Calu3 (cell line): ENCODE measurements around the gene CEP170B. TPM values are rescaled to one million over a fixed set of nuclear protein-coding genes. Genes with fewer than 3 reads are reported as not detected.

Experiments
- BruUV-seq: library from RNA; stranded (reverse); fragments of 400-500 nt; replicated peaks from 2 replicates; lab custom pipeline; 2021; lab: Mats Ljungman, UMichigan
- CTCF ChIA-PET: fragments of 300-600 bp; sonication (Branson Sonifier 250); formaldehyde crosslinking; loops from one replicate; lab custom pipeline; 2022; ENCODE audit warnings: antibody characterized with exemption; lab: Charles Lee
- DNase-seq: peaks from one replicate; pipeline ENCODE4 v3.0.0; 2022
- H3K27ac Mint-ChIP-seq: one replicate; pipeline ENCODE4 v1.8.0; 2022; ENCODE audit warnings: mixed read lengths; ENCODE audit not compliant: unreplicated experiment
- H3K27me3 Mint-ChIP-seq: one replicate; pipeline ENCODE4 v1.8.0; 2022; ENCODE audit warnings: mixed read lengths; ENCODE audit not compliant: unreplicated experiment
- H3K36me3 Mint-ChIP-seq: one replicate; pipeline ENCODE4 v1.8.0; 2022; ENCODE audit warnings: mild to moderate bottlenecking, moderate library complexity, mixed read lengths; ENCODE audit not compliant: insufficient read depth, unreplicated experiment
- H3K4me1 Mint-ChIP-seq: one replicate; pipeline ENCODE4 v1.8.0; 2022; ENCODE audit warnings: mild to moderate bottlenecking, low read depth, mixed read lengths; ENCODE audit not compliant: unreplicated experiment
- H3K4me3 Mint-ChIP-seq: one replicate; pipeline ENCODE4 v1.8.0; 2022; ENCODE audit warnings: mild to moderate bottlenecking, low read depth, moderate library complexity, mixed read lengths; ENCODE audit not compliant: unreplicated experiment
- H3K9me3 Mint-ChIP-seq: one replicate; pipeline ENCODE4 v1.8.0; 2022; ENCODE audit warnings: low read depth, mixed read lengths; ENCODE audit not compliant: unreplicated experiment
- CTCF ChIP-seq: fragments of 200-600 bp; IDR thresholded peaks from one replicate; pipeline ENCODE4 v1.8.0; 2022; ENCODE audit warnings: antibody characterized with exemption; ENCODE audit not compliant: unreplicated experiment
- intact Hi-C: fragments of 100-400 bp; cut with micrococcal nuclease; formaldehyde crosslinking; loops from one replicate; pipeline ENCODE4 v1.10.0; 2022; ENCODE audit not compliant: unreplicated experiment
- total RNA-seq: library from RNA; stranded (reverse); gene quantifications from 2 replicates; pipeline ENCODE4 v1.2.3, GENCODE V29; 2022

CEP170B gene
- total RNA-seq, 1 experiment from 2014 or later = 60.2 TPM

GRCh38 chr14:104930526-104931303 lies 65.6 kb downstream of the CEP170B start:
- TF ChIP-seq CTCF = no peak
- BruUV-seq = no TSS peak

GRCh38 chr14:104931304-104931770 lies 66.3 kb downstream of the CEP170B start:
- TF ChIP-seq CTCF = no peak
- no TSS peak for BruUV-seq
- Mint-ChIP-seq H3K27me3 (no peaks in the 10 kb centered on the region), H3K4me1 (no peaks in the 10 kb centered on the region), H3K36me3 (peaks cover 9% of the 10 kb centered on the region), H3K9me3 (no peaks in the 10 kb centered on the region), H3K4me3 (no peak overlapping the region), H3K27ac (no peak overlapping the region)
- CTCF ChIA-PET = no interaction called here
- intact Hi-C loops = loop anchor here (5.0 kb wide), 1 partner anchor 41 kb away; no protein-coding TSS in a partner anchor
- no peak for DNase-seq

More at GRCh38 chr14:104930526-104931303, 65.6 kb downstream of the CEP170B start:
- H3K36me3 Mint-ChIP-seq = peaks cover 9% of the 10 kb centered on the region
- no peak overlapping the region for H3K27ac Mint-ChIP-seq
- no peak for DNase-seq
- no peak overlapping the region for H3K4me3 Mint-ChIP-seq
- CTCF ChIA-PET = no interaction called here
- H3K9me3 Mint-ChIP-seq = no peaks in the 10 kb centered on the region
- intact Hi-C loops = loop anchor here (5.0 kb wide), 1 partner anchor 42 kb away; no protein-coding TSS in a partner anchor
- H3K27me3 Mint-ChIP-seq = no peaks in the 10 kb centered on the region
- H3K4me1 Mint-ChIP-seq = no peaks in the 10 kb centered on the region

- DNase-seq = no peak
- intact Hi-C loops = loop anchor here (5.0 kb wide), 1 partner anchor 40 kb away; no protein-coding TSS in a partner anchor
- BruUV-seq = no TSS peak
- H3K27ac Mint-ChIP-seq = no peak overlapping the region
- H3K4me1 Mint-ChIP-seq = no peaks in the 10 kb centered on the region
- H3K27me3 Mint-ChIP-seq = no peaks in the 10 kb centered on the region
- no peaks in the 10 kb centered on the region for H3K9me3 Mint-ChIP-seq
- peak overlapping the region; percentile 72 for H3K4me3 Mint-ChIP-seq
- CTCF ChIA-PET = no interaction called here
- peaks cover 9% of the 10 kb centered on the region for H3K36me3 Mint-ChIP-seq
- no peak for TF ChIP-seq CTCF
These were observed 67.0 kb downstream of the CEP170B start for GRCh38 chr14:104931771-104932675.
